Lower lobe of right lung (tissue), 2 donors: ENCODE results near the gene CDCA7L. TPM values are rescaled to one million over a fixed set of nuclear protein-coding genes. Genes with fewer than 3 reads are reported as not detected.

Source experiments
- ATAC-seq, 2 donors: fragments of 200-7000 bp; cut with Tn5 transposase; one replicate each; pipeline ENCODE4 v1.9.1; 2020 to 2022; ENCODE audit warnings: mild to moderate bottlenecking in 2 of 2, moderate library complexity in 2 of 2
- DNase-seq: peaks from one replicate; pipeline ENCODE4 v3.0.0-alpha.2; 2020
- H3K27ac ChIP-seq: fragments of 200-600 bp; one replicate; pipeline ENCODE4 v1.8.0; 2022
- H3K27me3 ChIP-seq: fragments of 200-600 bp; one replicate; pipeline ENCODE4 v1.8.0; 2022; ENCODE audit warnings: low read depth
- H3K36me3 ChIP-seq: fragments of 200-600 bp; one replicate; pipeline ENCODE4 v1.8.0; 2022; ENCODE audit warnings: mild to moderate bottlenecking
- H3K4me1 ChIP-seq: fragments of 200-600 bp; one replicate; pipeline ENCODE4 v1.8.0; 2022
- H3K4me3 ChIP-seq: fragments of 200-600 bp; one replicate; pipeline ENCODE4 v1.8.0; 2022; ENCODE audit warnings: mild to moderate bottlenecking
- H3K9me3 ChIP-seq: fragments of 200-600 bp; one replicate; pipeline ENCODE4 v1.8.0; 2022
- CTCF ChIP-seq: fragments of 200-600 bp; IDR thresholded peaks from one replicate; pipeline ENCODE4 v1.8.0; 2022; ENCODE audit warnings: antibody characterized with exemption, mild to moderate bottlenecking
- intact Hi-C: fragments of 100-400 bp; cut with DNase I; formaldehyde crosslinking; loops from one replicate; pipeline ENCODE4 v1.11.0; 2022
- total RNA-seq: library from RNA; stranded (reverse); fragmentation: NEBNext Ultra II Directional; extraction: Animal tissue kit (Norgen Biotek cat#: 25700); gene quantifications from one replicate; pipeline ENCODE4 v1.2.1, GENCODE V29; 2021
- donor health status: DM: no; HTN: yes; CAD: no; lungs with severe emphysema.

The CDCA7L gene
- total RNA-seq, 1 donor from 2014 or later, result 33.9 TPM

GRCh38 chr7:21910253-21910652 lies 35.4 kb downstream of the CDCA7L start:
- ATAC-seq, result no peak
- DNase-seq, result no peak
- no peaks in the 10 kb centered on the region for H3K4me1 ChIP-seq
- H3K36me3 ChIP-seq, result peaks cover 32% of the 10 kb centered on the region
- intact Hi-C loops, result no loop called here
- TF ChIP-seq CTCF, result no peak
- no peaks in the 10 kb centered on the region for H3K27me3 ChIP-seq
- H3K27ac ChIP-seq, result no peak overlapping the region
- H3K9me3 ChIP-seq, result no peaks in the 10 kb centered on the region
- H3K4me3 ChIP-seq, result no peak overlapping the region

- Histone ChIP-seq H3K36me3 (peaks cover 47% of the 10 kb centered on the region), H3K9me3 (no peaks in the 10 kb centered on the region), H3K4me1 (no peaks in the 10 kb centered on the region), H3K27ac (no peak overlapping the region), H3K4me3 (no peak overlapping the region), H3K27me3 (no peaks in the 10 kb centered on the region)
- ATAC-seq, result no peak
- intact Hi-C loops, result no loop called here
- TF ChIP-seq CTCF, result no peak
- DNase-seq, result no peak
These were observed 37.0 kb downstream of the CDCA7L start for GRCh38 chr7:21908746-21909145.

- no peak for DNase-seq
- no peak for TF ChIP-seq CTCF
- intact Hi-C loops, result no loop called here
- no peak for ATAC-seq
- H3K9me3 ChIP-seq, result no peaks in the 10 kb centered on the region
- peaks cover 75% of the 10 kb centered on the region for H3K36me3 ChIP-seq
- H3K4me1 ChIP-seq, result no peaks in the 10 kb centered on the region
- H3K27me3 ChIP-seq, result no peaks in the 10 kb centered on the region
- H3K27ac ChIP-seq, result no peak overlapping the region
- no peak overlapping the region for H3K4me3 ChIP-seq
These were observed 42.5 kb downstream of the CDCA7L start for GRCh38 chr7:21903020-21903786.

GRCh38 chr7:21902240-21902639 lies 43.5 kb downstream of the CDCA7L start:
- intact Hi-C loops, result no loop called here
- DNase-seq, result no peak
- H3K36me3 ChIP-seq, result peaks cover 66% of the 10 kb centered on the region
- TF ChIP-seq CTCF, result no peak
- no peaks in the 10 kb centered on the region for H3K4me1 ChIP-seq
- no peak overlapping the region for H3K27ac ChIP-seq
- peak; percentile 5 to 40 for ATAC-seq
- H3K4me3 ChIP-seq, result no peak overlapping the region
- H3K9me3 ChIP-seq, result no peaks in the 10 kb centered on the region
- H3K27me3 ChIP-seq, result no peaks in the 10 kb centered on the region

GRCh38 chr7:21898265-21898930 lies 47.3 kb downstream of the CDCA7L start:
- no peaks in the 10 kb centered on the region for H3K27me3 ChIP-seq
- no peak overlapping the region for H3K4me3 ChIP-seq
- H3K27ac ChIP-seq, result peak overlapping the region; percentile 34
- DNase-seq (peak; percentile 54), ATAC-seq (peak; percentile 59 to 70)
- H3K36me3 ChIP-seq, result peaks cover 27% of the 10 kb centered on the region
- intact Hi-C loops, result no loop called here
- H3K4me1 ChIP-seq, result no peaks in the 10 kb centered on the region
- no peak for TF ChIP-seq CTCF
- H3K9me3 ChIP-seq, result no peaks in the 10 kb centered on the region
